Glomerular visceral epithelial cell (primary cell): Measurements from ENCODE around the gene EDNRB.
"Not testable (repeated sequence)": the region's sequence is repeated elsewhere in the genome, so short reads cannot be mapped to it uniquely, and the experiment has no call there.

ENCODE experiments used
- DNase-seq: peaks from one replicate; pipeline ENCODE4 v3.0.0-alpha.2; 2016; ENCODE audit errors: extremely low spot score

The EDNRB gene

DNA sequence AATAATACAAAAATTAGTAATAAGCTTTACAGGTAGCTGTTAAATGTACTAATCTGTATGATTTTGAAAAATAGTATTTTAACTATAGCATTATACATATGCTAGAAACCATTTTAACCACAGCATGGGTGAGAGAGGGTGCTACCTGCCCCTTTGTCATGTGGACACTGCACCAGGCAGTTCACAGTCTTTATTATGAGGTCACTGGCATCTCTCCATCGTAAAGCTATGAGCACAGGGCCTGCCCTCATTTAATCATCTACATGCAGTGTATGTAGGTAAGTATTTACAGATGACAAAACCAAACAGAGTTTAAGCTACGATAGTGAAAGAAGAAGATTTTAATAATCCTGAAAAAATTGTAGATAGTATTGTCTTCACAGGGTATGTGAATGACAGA is 21.7 kb downstream of the EDNRB start:
- no peak for DNase-seq

DNA sequence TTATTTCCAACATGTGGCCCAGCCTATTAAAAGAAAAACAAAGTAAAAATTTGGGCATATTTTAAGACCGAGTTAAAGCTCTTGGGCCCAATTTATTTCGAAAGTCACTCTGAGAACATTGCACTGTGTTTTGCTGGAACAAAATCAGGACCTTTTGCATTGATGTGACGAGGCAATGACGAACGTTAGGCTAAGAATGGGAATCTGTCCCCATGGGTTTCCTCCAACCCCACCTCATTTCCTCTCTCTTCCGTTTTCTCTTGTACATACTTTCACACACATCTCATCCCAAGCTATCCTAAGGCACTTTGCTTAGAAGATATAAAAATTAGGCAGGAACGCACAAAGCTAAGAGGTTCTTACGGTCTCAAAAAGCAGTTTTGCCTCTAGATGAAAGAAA is 22.1 kb downstream of the EDNRB start:
- no peak for DNase-seq

DNA sequence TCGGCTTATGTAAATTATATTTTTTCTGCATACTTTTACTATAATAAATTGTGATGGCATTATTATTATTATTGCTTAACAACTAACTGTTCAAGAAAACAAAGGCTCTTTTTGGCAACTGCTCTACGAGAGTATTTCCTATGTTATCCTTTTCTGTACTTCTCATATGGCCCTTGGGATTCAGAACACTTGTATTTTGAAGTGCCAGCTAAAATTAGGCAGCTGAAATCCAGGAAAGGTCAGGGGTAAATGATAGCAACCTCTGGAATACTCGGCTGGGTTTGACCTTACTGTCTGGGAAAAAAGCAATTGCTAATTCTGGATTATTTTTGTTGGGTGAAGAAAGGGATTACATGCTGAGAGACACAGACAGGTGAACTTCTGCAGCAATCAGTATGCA is 23.9 kb downstream of the EDNRB start:
- DNase-seq = no peak

DNA sequence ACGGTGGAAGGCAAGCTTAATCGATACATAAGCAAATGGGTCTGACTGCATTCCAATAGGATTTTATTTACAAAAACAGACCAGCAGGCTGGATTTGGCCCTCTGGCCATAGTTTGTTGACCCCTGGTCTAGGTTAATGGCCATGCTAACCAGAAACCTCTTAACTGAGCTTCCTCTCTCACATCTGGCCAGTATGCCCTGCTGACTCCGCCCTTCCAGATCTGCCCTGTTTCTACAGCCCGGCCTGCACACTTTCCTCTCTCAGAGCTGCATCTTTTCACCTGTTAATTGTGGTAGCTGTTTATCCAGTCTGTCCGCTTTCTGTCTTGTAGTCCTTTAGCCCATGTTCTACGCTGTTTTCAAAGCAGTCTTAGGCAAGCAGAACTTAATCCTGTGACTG is 25.6 kb downstream of the EDNRB start:
- DNase-seq = no peak

DNA sequence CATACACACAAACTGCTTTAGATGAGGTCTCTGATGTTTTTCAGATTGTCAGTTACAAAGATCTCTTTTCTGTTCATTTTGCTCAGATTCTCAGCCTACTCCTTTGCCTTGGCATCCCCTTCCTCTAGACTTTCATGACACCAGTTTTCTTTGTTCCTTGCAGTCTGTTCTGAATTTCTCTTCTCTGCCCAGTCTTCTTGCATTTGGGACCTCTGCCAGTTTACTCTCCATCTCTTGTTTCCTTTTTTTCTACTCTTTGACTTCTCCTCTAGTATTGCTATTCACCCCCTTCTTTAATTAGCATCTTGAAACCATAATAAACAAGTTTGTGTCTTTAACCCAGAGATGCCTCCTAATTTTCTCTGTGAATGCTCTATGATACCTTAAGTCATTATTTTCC is 26.1 kb downstream of the EDNRB start:
- no peak for DNase-seq

DNA sequence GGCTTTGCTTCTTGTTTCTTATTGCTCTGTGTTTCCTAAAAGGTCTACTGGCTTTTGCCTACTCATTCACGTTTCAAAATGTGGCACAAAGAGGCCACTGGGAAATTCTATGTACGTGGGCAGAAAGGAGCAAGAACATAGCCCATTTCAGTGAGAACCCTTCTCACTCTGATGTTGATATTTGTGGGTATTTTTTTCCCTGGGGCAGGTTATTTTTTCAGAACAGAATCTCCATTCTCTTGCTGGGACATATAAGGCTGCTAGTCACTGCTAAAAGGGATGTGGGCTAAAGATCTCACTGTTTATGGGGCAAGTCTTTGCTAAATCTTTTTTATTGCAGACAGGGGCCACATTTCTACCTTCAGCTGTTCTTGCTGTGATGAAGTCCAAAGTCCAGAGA is 27.1 kb downstream of the EDNRB start:
- no peak for DNase-seq

DNA sequence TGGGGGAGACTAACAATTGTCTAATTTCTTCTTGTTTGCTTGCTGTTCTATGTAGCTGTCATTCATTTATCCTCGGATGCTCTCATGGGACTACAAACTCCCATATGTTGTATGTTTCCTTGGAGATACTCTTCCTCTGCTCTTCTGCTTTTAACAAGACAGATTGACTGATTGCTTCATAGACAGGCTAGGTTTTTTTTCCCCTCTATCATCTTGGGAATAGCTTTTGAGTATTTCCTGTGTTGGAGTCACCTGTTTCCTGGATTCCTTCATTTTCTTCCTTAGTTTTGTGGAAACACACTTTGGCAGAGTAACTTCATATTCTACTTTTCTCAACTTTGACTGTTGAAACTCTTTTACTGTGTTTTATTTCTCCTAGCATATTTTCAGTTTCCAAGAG is 27.6 kb downstream of the EDNRB start:
- DNase-seq = no peak

DNA sequence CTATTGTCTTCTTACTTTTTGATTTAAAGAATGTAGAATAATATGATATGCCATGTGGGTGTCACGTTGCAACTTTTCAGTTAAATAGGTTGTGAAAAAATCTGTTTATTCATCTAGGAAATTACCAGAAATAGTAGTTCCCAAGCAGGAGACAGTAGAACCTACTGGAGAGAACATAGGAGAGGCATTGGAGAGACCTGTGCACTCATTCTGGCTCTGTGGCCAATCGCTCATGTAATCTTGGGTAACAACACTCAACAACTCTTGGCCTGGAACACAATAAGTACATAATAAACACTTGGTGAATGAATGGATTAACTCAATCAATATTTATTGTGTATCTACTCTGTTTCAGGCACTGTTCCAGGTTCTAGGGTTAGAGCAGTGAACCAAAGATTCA is 35.3 kb downstream of the EDNRB start:
- no peak for DNase-seq

DNA sequence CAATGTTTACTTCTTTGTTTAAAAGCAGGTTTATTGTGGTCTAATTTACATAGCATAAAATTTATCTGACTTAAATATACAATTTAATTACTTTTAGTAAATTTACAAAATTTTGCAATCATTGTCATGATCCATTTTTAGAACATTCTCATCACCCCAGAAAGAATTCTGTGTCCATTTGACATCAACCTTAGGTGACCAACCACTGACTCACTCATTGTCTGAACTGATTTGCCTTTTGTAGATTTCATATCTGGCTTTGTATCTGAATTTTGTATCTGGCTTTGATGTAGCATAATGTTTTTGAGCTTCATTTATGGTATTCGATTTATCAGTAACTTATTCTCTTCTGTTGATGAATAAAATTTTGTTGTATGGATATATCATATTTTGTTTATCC is 40.4 kb downstream of the EDNRB start:
- no peak for DNase-seq

DNA sequence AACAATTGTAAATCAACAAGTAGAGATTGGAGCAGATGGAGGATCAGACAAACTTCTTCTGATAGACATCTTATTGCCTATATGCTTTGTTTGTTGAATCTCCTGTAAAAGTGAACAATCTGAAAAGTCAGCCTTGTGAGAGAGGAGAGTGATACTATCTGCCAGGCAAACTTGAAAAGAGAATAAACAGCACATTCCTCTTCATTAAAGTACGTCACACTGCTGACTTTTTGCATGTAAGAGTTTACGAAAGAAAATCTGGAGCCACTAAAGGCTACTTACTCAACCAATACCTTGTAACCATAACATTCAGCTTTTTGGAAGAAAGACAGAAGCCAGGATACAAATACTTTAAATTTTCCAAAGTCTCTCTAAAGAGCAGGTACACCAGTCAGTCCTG is 42.5 kb downstream of the EDNRB start:
- DNase-seq = no peak

DNA sequence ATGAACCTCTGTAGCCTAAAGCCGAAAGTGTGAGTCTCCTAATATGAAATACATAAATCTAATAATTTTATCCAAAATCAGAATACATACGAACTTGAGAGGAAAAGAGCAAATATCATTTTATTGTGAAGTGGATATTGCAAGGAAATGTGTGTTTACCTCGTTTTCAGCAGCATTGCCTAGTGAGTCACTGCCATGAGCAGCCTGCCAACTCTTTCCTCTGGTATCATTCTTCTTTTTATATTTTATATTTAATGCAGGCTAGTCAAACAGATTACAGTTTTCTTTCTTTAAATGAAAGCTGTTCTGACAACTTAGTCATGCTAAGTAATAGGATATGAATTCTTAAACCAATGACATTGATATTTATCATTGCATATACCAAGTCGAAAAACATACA is 44.2 kb downstream of the EDNRB start:
- DNase-seq = no peak

DNA sequence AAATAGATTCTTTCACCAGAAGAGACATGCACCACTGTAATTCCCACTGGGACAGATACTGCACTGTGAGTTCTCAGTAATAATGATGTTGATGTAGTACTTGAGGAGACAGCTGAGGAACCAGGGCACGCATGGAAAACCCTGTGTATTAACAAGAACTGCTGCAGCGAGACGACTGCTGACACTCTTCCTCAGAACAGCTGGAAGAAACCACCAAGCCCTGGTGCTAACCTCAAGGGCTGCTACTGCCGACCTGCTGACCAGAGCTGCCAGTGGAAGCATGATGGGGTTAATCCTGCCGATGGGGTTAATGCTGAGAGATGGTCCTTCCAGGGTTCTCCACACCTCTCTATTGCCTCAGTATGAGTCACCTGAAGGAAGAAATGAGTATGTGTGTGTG is 45.6 kb downstream of the EDNRB start:
- DNase-seq = no peak

DNA sequence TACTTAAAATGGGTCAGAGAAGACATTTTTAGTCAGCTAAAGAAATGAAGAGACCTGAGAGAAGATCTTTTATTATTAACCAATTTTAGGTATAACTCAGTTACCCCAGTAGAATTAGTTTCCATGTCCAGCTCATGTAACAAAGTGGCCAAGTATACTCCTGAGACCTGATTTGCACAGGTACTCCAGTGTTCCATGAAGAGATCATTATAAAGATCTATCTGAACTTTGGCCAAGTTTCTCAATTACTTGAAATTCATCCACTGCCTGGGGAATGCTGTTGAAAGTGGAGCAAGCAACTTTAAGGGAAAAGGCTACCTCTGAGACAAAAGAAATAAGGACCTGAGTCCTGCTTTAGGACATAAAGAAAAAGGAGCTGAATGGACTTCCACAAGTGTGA is 47.0 kb downstream of the EDNRB start:
- no peak for DNase-seq

DNA sequence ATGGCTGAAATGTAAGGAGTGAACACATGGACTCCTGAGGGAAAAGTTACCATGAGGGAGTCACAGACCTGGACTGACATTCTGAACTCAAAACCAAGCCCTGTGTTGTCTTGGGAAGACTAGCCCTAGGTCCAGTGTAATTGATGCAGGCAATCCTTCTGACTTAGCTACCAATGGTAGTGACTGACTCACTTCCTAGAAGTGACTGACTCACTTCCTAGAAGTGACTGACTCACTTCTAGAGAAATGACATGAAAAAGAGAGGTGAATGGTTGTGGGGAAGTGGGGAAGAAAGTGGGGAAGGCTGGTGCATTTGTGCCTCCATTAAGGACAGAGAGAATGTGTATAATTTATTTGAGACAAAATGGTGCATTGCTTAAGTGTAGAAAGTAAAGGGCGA is 49.9 kb downstream of the EDNRB start:
- no peak for DNase-seq

DNA sequence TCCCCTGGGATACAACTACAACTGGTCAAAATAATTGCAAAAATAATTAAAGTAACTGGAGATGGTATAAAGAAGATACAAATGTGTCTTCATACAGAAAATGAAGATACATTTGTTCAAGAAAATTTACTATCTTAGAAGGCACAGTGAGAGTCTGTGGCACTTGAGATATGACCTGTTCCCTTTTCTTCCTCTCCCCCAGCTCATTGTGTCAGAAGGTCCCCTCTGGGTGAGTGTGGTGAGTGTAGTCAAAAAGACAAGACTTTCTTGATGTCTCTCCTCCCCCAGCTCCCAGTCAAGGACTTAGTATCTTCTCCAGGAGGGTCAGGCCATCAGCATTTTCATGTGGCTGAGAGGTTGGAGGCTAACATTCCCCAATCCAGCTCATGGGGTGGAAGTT is 51.7 kb downstream of the EDNRB start:
- no peak for DNase-seq

DNA sequence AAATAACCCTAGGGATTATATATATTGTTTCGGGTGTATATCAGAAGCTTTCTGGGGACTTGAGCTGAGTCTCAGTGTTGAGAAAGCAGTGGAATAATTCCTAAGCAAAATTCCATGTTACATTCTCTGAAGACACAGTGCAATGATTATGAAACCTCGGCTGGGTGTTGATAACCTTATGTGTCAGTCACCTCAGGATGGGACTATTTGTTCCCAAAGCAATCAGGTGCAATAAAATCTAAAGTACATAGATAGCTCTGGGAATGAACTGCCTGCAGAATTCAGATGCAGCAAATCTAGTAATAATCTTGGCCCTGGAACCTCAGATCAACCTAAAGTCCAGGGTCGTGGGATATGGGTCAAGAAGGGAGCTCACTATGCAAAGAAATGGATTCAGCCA is 53.0 kb downstream of the EDNRB start:
- DNase-seq = no peak

DNA sequence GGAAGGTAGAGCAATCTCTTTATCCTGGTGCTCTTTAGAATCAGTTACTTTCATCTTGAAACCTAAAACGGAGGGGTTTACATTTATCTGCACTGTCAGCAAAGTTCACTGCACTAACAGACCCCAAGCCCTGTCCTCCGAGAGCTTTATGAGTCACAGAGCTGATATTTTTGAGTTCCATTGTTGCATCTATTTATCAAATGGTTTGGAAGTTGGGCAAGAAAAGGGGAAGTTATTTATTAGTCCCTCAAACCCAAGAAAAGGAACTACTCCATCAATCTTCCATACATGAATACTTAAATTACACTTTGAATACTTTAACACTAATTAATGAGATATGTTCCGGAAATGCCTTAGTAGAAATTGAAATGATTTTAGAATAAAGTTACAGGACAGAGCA is 55.5 kb downstream of the EDNRB start:
- no peak for DNase-seq

DNA sequence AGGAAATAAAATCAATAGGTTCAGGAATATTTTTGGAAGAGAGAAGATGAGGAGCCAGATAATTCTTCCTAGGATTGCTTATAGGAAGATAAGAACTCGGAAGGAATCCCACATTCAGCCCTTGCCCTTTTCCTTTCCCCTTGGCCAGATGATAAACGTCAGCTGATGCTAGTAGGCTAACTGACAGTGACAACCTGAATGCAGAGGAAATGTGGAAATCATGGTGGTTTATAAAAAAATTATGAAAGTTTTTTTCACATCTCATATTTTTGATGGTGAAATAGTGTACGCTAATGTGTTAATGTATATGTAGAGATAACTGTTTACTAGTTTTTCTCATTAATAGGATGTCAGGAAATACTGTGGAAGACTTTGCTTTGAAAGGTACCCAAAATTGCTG is 56.9 kb downstream of the EDNRB start:
- DNase-seq = no peak

DNA sequence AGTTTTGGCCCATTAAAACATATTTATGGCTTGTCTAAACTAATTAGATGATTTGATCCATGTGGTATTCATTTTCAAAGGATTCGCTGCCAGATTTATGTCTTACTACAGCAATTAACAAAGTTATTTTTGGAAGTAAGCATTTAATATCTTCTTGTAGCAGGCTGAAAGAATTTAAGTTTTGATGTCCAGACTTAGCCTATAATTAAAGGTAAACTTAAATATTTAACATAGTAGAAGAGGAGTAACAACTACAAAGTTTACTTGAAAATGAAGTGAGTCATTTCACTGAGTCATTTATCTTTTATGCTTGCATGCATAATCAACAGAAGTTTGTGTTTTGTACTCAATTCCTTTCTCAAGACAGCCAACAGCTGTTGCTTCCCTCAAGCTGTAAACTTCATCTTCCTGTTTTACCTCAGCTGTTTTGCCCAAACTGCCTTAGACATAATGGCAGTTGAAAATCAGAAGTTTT is 58.1 kb downstream of the EDNRB start:
- DNase-seq = no peak

DNA sequence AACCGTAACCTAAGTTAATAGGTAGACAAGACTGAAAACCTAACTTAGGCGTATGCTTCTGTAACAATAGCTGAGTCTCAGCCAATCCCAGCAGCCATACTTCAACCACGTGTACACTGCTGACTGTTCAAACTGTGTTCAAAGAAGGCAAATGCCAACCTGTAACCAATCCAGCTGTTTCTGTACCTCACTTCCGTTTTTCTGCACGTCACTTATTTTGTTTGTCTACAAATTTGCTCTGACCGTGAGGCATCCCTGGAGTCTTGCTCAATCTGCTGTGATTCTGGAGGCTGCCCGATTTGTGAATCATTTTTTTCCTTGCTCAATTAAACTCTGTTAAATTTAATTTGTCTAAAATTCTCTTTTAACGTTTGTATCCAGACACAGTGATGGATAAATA is 59.2 kb downstream of the EDNRB start:
- DNase-seq = no peak

DNA sequence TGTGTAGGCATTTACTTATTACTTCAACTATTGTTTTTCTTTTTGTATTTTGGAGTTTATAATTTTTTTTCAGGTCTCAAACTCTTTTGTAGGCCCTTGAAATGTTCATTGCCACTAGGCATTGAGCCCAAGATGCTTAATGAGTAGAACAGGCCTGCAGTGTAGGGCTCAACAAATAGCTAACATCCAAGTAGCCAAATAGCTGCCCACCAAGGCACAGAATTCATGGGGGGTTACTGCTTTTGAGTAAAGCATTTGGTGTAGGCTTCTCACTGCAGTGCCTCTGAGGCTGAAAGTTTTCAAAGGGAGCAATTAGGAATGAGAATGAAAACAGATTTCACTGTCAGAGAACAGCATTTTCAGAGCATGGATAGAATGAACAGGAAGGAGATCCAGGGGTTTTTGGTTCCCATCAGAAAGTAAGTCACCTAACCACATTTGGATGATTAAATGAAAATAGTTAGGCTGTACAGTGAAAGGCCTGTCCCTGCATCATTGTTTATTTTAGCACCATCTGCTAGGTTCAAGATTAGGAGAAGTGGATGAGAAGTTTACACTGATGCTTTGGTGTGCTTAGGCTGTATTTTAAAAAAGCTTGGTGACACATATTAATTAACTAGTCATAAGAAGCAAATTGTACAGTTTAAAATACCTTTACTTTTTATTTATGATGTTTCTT is 61.0 kb downstream of the EDNRB start:
- DNase-seq = no peak

DNA sequence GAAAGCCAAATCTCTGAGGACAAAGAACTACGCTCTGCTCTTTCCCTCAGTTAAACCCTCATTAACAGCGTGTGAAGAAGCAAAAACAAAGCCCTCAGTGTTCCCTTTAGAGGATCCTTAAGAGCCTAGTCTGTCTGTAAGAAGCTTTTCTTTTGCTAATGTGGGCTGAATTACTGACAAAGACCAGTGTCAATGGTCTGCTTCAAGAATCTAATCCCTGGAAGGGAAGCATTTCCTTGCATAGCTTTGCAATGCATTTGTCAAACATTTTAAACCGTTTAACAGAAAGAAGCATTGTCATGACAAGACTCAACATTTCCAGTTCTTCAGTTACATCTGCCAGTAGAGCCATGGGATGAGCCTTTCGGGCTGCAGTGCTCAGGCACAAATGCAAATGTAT is 64.9 kb downstream of the EDNRB start:
- no peak for DNase-seq

DNA sequence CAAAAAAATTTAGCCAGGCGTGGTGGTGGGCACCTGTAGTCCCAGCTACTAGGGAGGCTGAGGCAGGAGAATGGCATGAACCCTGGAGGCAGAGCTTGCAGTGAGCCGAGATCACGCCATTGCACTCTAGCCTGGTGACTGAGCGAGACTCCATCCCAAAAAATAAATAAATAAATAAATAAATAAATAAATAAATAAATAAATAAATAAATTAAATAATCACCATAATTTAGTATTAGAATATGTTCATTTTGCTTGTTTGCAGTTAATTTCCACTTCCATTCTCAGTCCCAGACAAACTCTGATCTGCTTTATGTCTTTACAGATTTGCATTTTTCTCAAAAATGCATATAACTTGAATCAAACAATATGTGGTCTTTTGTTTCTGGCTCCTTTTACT is 70.6 kb downstream of the EDNRB start:
- DNase-seq = not testable (repeated sequence)

DNA sequence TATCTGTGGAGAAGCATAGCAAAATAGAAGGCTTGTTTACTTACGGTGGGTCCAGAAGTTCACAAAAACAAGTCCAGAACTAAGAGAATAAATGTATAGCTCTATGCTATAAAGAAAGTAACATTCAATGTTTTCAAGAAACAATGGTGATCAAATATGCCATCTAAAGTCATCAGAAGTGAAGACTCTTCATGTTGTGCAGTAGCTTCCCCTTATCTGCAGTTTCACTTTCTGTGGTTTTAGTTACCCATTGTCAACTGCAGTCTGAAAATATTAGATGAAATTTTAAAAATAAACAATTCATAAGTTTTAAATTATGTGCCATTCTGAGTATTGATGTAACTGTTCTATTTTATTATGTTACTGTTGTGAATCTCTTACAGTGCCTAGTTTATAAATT is 72.5 kb downstream of the EDNRB start:
- no peak for DNase-seq
